RWPE2 (cell line): ENCODE results near the gene CYB5R2.

Source experiments
- ATAC-seq: fragments of 200-7000 bp; cut with Tn5 transposase; 3 replicates; pipeline ENCODE4 v1.9.1; 2021; ENCODE audit warnings: low read depth
- DNase-seq: peaks from one replicate; pipeline ENCODE4 v3.0.0-alpha.2; 2020; ENCODE audit warnings: low spot score
- H3K27ac ChIP-seq: fragments of 450-650 bp; 2 replicates; pipeline ENCODE4 v1.5.1; 2017; ENCODE audit warnings: mild to moderate bottlenecking; ENCODE audit not compliant: poor library complexity, severe bottlenecking
- H3K27me3 ChIP-seq: fragments of 250-450 bp; sonication (Bioruptor Pico); 2 replicates; pipeline ENCODE4 v1.5.1; 2021; ENCODE audit warnings: mild to moderate bottlenecking, moderate library complexity; ENCODE audit not compliant: insufficient read depth, poor library complexity, severe bottlenecking
- H3K36me3 ChIP-seq: fragments of 250-450 bp; sonication (Bioruptor Pico); 2 replicates; pipeline ENCODE4 v1.5.1; 2020; ENCODE audit warnings: low read depth, mild to moderate bottlenecking, moderate library complexity
- H3K4me1 ChIP-seq: fragments of 250-450 bp; sonication (Bioruptor Pico); 2 replicates; pipeline ENCODE4 v1.5.1; 2021; ENCODE audit warnings: mild to moderate bottlenecking, moderate library complexity; ENCODE audit not compliant: insufficient read depth, poor library complexity, severe bottlenecking
- H3K4me3 ChIP-seq: fragments of 250-450 bp; sonication (Bioruptor Pico); 2 replicates; pipeline ENCODE4 v1.5.1; 2021; ENCODE audit warnings: mild to moderate bottlenecking, moderate library complexity; ENCODE audit not compliant: severe bottlenecking
- H3K9me3 ChIP-seq: fragments of 250-450 bp; sonication (Bioruptor Pico); 2 replicates; pipeline ENCODE4 v1.5.1; 2021; ENCODE audit warnings: mild to moderate bottlenecking, moderate library complexity; ENCODE audit not compliant: severe bottlenecking
- TF ChIP-seq, protein P1 (sequence below): fragments of 450-650 bp; IDR thresholded peaks from one replicate; pipeline ENCODE4 v1.5.1; 2017; ENCODE audit warnings: mild to moderate bottlenecking, moderate library complexity; ENCODE audit not compliant: poor library complexity, severe bottlenecking

Gene CYB5R2

DNA sequence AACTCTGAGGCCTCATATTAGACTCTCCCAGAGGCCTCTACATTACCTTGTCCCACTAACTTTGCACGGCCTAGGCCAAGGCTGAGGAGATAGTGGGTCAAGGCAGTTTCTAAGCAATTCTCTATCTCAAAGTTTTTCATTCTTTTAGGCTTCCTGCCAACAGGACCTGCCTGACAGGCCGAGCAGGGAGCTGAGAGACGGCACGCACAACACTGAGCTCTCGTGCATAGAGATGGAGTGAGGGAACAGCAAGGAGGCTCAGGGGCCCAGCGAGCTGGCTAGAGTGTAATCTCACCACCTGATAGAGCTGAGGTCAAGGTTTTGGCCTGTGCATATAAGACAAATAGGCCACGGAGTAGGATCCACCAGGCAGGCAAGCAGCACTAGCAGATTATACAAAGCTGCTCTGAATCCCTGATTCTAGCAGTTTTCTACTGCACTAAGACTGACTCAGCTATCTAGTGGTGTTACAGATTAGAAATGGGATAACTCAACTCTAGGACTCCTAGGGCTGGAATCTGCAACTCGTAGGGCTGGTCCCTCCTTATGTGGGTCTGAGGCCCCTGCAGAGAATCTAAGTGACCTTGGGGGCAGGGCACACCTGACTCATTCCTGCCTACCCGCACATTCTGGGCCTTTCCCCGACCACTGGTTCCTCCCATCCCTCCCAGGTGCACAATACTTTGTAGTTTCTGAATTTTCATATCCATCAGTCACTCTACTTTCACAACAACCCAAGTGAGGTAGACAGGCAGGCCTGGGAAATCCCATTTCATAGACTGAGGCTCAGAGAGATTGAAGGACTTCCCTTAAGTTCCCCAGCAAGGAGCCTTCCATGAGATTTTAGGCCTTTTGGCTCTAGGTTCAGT is 1.7 kb downstream of the CYB5R2 start:
- no peak for DNase-seq
- H3K4me1 ChIP-seq = peaks cover under 1% of the 10 kb centered on the region
- H3K36me3 ChIP-seq = no peaks in the 10 kb centered on the region
- no peaks in the 10 kb centered on the region for H3K9me3 ChIP-seq
- no peaks in the 10 kb centered on the region for H3K27me3 ChIP-seq
- no peak overlapping the region for H3K4me3 ChIP-seq
- no peak for ATAC-seq
- TF ChIP-seq, protein P1, sequence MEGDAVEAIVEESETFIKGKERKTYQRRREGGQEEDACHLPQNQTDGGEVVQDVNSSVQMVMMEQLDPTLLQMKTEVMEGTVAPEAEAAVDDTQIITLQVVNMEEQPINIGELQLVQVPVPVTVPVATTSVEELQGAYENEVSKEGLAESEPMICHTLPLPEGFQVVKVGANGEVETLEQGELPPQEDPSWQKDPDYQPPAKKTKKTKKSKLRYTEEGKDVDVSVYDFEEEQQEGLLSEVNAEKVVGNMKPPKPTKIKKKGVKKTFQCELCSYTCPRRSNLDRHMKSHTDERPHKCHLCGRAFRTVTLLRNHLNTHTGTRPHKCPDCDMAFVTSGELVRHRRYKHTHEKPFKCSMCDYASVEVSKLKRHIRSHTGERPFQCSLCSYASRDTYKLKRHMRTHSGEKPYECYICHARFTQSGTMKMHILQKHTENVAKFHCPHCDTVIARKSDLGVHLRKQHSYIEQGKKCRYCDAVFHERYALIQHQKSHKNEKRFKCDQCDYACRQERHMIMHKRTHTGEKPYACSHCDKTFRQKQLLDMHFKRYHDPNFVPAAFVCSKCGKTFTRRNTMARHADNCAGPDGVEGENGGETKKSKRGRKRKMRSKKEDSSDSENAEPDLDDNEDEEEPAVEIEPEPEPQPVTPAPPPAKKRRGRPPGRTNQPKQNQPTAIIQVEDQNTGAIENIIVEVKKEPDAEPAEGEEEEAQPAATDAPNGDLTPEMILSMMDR = no peak
- no peak overlapping the region for H3K27ac ChIP-seq

DNA sequence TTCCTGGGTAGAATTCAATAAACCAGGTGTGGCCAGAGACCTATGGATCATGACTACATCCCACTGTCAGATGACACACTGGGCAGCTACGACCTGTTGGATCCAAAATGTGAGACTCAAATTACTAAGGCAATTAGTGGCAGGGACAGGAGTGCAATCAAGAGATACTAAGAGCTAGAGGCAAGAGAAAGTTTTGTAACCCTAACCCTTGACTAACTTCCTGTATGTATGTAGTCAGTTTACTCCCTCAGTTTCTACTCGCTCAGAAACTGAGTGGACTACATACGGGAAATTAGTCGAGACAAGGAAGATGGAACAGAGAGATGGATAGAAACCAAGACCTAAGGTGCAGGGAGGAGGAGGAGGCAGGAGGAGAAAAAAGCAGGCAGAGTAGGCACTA is 2.7 kb downstream of the CYB5R2 start:
- TF ChIP-seq, protein P1 = no peak
- Histone ChIP-seq H3K4me1 (no peaks in the 10 kb centered on the region), H3K27ac (no peak overlapping the region), H3K9me3 (no peaks in the 10 kb centered on the region), H3K27me3 (no peaks in the 10 kb centered on the region), H3K4me3 (no peak overlapping the region), H3K36me3 (no peaks in the 10 kb centered on the region)
- DNase-seq (no peak), ATAC-seq (no peak)

DNA sequence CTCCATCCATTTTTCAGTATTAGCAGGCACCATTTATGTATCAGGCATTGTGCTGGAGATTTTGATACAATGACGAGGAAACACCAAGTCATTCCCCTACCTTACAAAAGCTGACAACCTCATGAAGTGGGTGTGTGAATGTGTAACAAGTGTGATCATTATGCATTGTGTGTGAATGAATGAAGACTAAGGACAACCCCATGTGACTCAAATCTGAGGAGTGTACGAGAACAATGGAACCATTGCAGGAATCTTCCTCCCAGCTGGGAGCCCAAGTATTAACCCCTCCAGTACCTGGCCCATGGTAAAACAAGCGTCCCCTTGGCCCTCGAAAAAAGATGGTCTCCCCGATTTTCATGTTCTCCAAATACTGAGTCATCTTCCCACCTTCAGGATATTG is 4.4 kb downstream of the CYB5R2 start:
- H3K9me3 ChIP-seq = no peaks in the 10 kb centered on the region
- no peaks in the 10 kb centered on the region for H3K36me3 ChIP-seq
- no peak overlapping the region for H3K27ac ChIP-seq
- no peak overlapping the region for H3K4me3 ChIP-seq
- H3K27me3 ChIP-seq = no peaks in the 10 kb centered on the region
- TF ChIP-seq, protein P1 = no peak
- H3K4me1 ChIP-seq = no peaks in the 10 kb centered on the region
- DNase-seq = no peak
- no peak for ATAC-seq

DNA sequence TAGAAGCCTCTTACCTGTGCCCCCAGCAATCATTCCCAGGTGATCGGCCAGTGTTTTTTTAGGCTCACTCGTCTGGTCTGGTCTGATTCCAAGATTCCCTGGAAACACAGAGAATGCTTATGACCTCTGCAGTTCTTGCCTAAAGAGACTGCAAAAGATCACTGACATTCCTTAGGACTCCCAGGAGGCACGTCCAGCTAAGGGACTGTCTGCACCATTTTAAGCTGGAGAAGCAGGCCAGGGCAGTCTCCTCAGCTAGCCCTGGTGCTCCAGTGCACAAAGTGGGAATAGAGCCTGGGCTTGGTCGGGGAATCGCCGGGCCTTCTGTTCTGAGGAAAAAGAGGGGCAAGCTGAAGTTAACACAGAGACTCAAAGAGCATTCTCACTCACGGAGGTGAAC is 4.8 kb downstream of the CYB5R2 start:
- H3K4me3 ChIP-seq = no peak overlapping the region
- DNase-seq (no peak), ATAC-seq (no peak)
- no peaks in the 10 kb centered on the region for H3K9me3 ChIP-seq
- H3K36me3 ChIP-seq = no peaks in the 10 kb centered on the region
- H3K27ac ChIP-seq = no peak overlapping the region
- no peaks in the 10 kb centered on the region for H3K27me3 ChIP-seq
- no peaks in the 10 kb centered on the region for H3K4me1 ChIP-seq
- TF ChIP-seq, protein P1 = no peak

DNA sequence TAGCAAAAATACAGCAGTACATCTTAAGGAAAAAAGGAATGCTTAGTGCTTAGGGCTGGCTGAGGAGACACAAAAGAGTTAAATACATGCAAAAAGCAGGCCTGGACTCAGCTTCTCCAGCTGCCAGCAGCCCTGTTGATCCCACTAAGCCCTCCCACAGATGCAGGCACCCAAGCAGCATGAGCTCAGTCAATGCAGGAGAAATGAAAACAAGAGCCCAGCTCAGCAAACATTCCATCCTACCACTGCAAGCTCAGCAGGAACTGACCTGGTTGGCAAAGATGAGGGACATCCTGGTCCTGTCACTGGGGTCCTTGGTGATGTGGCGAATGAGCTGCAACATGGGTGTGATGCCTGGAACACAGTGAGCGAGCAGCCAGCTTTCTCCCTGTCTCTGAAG is 5.8 kb downstream of the CYB5R2 start:
- Histone ChIP-seq H3K36me3 (no peaks in the 10 kb centered on the region), H3K4me3 (no peak overlapping the region)
- DNase-seq = no peak

More for the DNA sequence above, 5.8 kb downstream of the CYB5R2 start:
- H3K27ac ChIP-seq = no peak overlapping the region
- H3K4me1 ChIP-seq = no peaks in the 10 kb centered on the region
- ATAC-seq = no peak
- no peaks in the 10 kb centered on the region for H3K27me3 ChIP-seq
- no peaks in the 10 kb centered on the region for H3K9me3 ChIP-seq
- TF ChIP-seq, protein P1 = no peak
